Measurements from ENCODE around the gene RAB3C.

Gene RAB3C

GRCh38 chr5:58818465-58818864 is 235.6 kb downstream of the RAB3C start:
- DNase-seq (ENCODE audit: low read depth in 1 of 2, low spot score in 1 of 2): no peak

GRCh38 chr5:58825441-58825840 is 242.6 kb downstream of the RAB3C start:
- no peak for DNase-seq (ENCODE audit: low read depth in 1 of 2, low spot score in 1 of 2)

- DNase-seq (ENCODE audit: low read depth in 1 of 2, low spot score in 1 of 2): no peak
These were observed 243.0 kb downstream of the RAB3C start for GRCh38 chr5:58825899-58826298.

GRCh38 chr5:58827463-58827862 is 244.6 kb downstream of the RAB3C start:
- DNase-seq (ENCODE audit: low read depth in 1 of 2, low spot score in 1 of 2): no peak

GRCh38 chr5:58828258-58828657 is 245.4 kb downstream of the RAB3C start:
- no peak for DNase-seq (ENCODE audit: low read depth in 1 of 2, low spot score in 1 of 2)

- DNase-seq (ENCODE audit: low read depth in 1 of 2, low spot score in 1 of 2): no peak
These were observed 251.7 kb downstream of the RAB3C start for GRCh38 chr5:58834242-58835225.

GRCh38 chr5:58836351-58836750 is 253.5 kb downstream of the RAB3C start:
- DNase-seq (ENCODE audit: low read depth in 1 of 2, low spot score in 1 of 2): no peak

- DNase-seq (ENCODE audit: low read depth in 1 of 2, low spot score in 1 of 2): no peak
These were observed 255.9 kb downstream of the RAB3C start for GRCh38 chr5:58838729-58839128.

GRCh38 chr5:58842852-58843251 is 260.0 kb downstream of the RAB3C start:
- DNase-seq (ENCODE audit: low read depth in 1 of 2, low spot score in 1 of 2): no peak

GRCh38 chr5:58844395-58844794 is 261.5 kb downstream of the RAB3C start:
- no peak for DNase-seq (ENCODE audit: low read depth in 1 of 2, low spot score in 1 of 2)

- DNase-seq (ENCODE audit: low read depth in 1 of 2, low spot score in 1 of 2): no peak
These were observed 264.2 kb downstream of the RAB3C start for GRCh38 chr5:58847041-58847440.

- no peak for DNase-seq (ENCODE audit: low read depth in 1 of 2, low spot score in 1 of 2)
These were observed 266.3 kb downstream of the RAB3C start for GRCh38 chr5:58849223-58849622.

GRCh38 chr5:58849921-58850667 is 267.2 kb downstream of the RAB3C start:
- no peak for DNase-seq (ENCODE audit: low read depth in 1 of 2, low spot score in 1 of 2)

- no peak for DNase-seq (ENCODE audit: low read depth in 1 of 2, low spot score in 1 of 2)
These were observed 268.3 kb downstream of the RAB3C start for GRCh38 chr5:58851153-58851552.

- DNase-seq (ENCODE audit: low read depth in 1 of 2, low spot score in 1 of 2): no peak
These were observed 268.7 kb downstream of the RAB3C start for GRCh38 chr5:58851571-58851970.

- DNase-seq (ENCODE audit: low read depth in 1 of 2, low spot score in 1 of 2): no peak
These were observed 269.7 kb downstream of the RAB3C start for GRCh38 chr5:58852566-58852965.

GRCh38 chr5:58854441-58854840 is 271.6 kb downstream of the RAB3C start:
- DNase-seq (ENCODE audit: low read depth in 1 of 2, low spot score in 1 of 2): no peak

GRCh38 chr5:58855851-58856739 is 273.2 kb downstream of the RAB3C start:
- DNase-seq (ENCODE audit: low read depth in 1 of 2, low spot score in 1 of 2): no peak

- DNase-seq (ENCODE audit: low read depth in 1 of 2, low spot score in 1 of 2): no peak
These were observed 274.7 kb downstream of the RAB3C start for GRCh38 chr5:58857609-58858008.

- DNase-seq (ENCODE audit: low read depth in 1 of 2, low spot score in 1 of 2): no peak
These were observed 277.8 kb downstream of the RAB3C start for GRCh38 chr5:58860680-58861079.

GRCh38 chr5:58868931-58869330 is 286.1 kb downstream of the RAB3C start:
- DNase-seq (ENCODE audit: low read depth in 1 of 2, low spot score in 1 of 2): no peak

Measured in stimulated activated CD4-positive, alpha-beta T cell treated with anti-CD3 and anti-CD28 coated beads, Interleukin-15, amount 100 ng/mL, for 1 hour (primary cell).